Mesothelial cell of epicardium (in vitro differentiated cells): ENCODE data around the gene KCNJ5. TPM values are rescaled to one million over a fixed set of nuclear protein-coding genes. Genes with fewer than 3 reads are reported as not detected.
A peak's percentile ranks its signal among the peaks of the same experiment; 100 is the strongest.

Experiments used
- DNase-seq, 2 experiments: peaks; one replicate each; pipeline ENCODE4 v3.0.0; 2021; ENCODE audit warnings: low spot score in 2 of 2; ENCODE audit not compliant: unreplicated experiment in 2 of 2
- H3K27ac Mint-ChIP-seq: 2 replicates; pipeline ENCODE4 v1.8.0; 2021; ENCODE audit warnings: mixed read lengths
- H3K27me3 Mint-ChIP-seq: 2 replicates; pipeline ENCODE4 v1.8.0; 2021; ENCODE audit warnings: low read depth, mixed read lengths
- H3K36me3 Mint-ChIP-seq: 2 replicates; pipeline ENCODE4 v1.8.0; 2021; ENCODE audit warnings: mixed read lengths
- H3K4me1 Mint-ChIP-seq: 2 replicates; pipeline ENCODE4 v1.8.0; 2021; ENCODE audit warnings: mixed read lengths
- H3K4me3 Mint-ChIP-seq: 2 replicates; pipeline ENCODE4 v1.8.0; 2021; ENCODE audit warnings: mild to moderate bottlenecking, moderate library complexity, mixed read lengths
- H3K9me3 Mint-ChIP-seq: 2 replicates; pipeline ENCODE4 v1.8.0; 2021; ENCODE audit warnings: mixed read lengths
- total RNA-seq: library from RNA; stranded (reverse); gene quantifications from 3 replicates; pipeline ENCODE4 v1.2.1, GENCODE V29; 2021
- TF ChIP-seq, protein P1 (sequence below): fragments of 200-600 bp; sonication (generic); IDR thresholded peaks from one replicate; pipeline ENCODE4 v1.5.0; 2021; ENCODE audit warnings: antibody characterized with exemption; ENCODE audit not compliant: unreplicated experiment

KCNJ5 gene
- total RNA-seq, 1 donor from 2014 or later = 0.09 TPM

DNA sequence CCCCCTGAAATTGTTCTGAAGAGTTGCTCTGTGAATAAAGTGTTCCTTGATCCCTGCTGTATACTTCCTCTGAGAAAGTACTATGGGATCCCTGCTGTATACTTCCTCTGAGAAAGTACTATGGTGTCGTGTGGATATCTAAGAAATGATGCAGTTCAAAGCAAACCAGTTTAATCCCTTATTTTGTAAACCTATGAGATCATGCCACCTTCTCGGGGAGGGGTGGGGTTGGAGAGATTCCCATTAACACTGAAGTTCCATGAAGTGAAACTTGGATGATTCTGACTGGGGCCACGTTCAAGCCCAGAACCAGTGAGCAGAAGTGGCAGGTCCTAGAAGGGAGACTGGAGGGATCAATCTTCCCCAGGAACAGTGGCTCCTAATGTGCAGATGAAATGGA lies 64.5 kb downstream of the KCNJ5 start:
- TF ChIP-seq, protein P1, sequence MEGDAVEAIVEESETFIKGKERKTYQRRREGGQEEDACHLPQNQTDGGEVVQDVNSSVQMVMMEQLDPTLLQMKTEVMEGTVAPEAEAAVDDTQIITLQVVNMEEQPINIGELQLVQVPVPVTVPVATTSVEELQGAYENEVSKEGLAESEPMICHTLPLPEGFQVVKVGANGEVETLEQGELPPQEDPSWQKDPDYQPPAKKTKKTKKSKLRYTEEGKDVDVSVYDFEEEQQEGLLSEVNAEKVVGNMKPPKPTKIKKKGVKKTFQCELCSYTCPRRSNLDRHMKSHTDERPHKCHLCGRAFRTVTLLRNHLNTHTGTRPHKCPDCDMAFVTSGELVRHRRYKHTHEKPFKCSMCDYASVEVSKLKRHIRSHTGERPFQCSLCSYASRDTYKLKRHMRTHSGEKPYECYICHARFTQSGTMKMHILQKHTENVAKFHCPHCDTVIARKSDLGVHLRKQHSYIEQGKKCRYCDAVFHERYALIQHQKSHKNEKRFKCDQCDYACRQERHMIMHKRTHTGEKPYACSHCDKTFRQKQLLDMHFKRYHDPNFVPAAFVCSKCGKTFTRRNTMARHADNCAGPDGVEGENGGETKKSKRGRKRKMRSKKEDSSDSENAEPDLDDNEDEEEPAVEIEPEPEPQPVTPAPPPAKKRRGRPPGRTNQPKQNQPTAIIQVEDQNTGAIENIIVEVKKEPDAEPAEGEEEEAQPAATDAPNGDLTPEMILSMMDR = no peak
- Mint-ChIP-seq H3K27me3 (no peaks in the 10 kb centered on the region), H3K4me3 (no peak overlapping the region)

DNA sequence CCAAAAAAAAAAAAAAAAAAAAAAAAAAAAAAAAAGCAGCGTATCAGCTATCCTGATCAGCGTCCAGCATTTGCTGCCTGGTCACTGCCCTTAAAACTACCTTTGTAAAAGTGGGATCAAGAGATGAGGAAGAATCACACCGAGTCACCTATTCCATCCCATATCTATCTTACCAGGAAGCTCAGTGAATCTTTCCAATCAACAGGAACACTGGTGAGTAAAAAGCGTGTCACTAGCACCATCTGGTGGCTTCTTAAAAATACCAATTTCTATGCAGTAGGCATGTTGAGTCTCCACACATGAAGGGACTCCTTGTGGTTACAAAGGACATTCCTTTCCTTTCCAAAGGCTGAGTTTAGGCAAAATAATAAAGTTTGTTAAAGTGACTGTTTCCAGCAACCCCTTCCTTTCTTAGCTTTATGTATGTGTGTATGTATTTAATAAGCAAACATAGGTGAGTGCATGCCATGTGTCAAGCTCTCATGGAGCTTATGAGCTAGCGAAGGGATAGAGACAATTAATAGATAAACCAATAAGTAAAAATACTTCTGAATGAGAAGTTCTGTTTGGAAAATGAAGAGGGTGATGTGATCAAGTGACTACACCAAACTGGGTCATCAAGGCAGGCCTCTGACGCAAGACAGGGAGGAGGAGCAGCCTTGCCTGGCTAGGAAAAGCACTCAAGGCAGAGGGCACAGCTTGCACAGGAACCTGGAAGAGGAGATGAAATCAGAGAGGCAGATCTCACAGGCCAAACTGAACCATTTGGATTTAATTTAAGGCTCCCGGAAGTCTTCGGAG lies 65.4 kb downstream of the KCNJ5 start:
- Mint-ChIP-seq H3K27ac (no peak overlapping the region), H3K9me3 (no peaks in the 10 kb centered on the region), H3K4me3 (no peak overlapping the region), H3K36me3 (no peaks in the 10 kb centered on the region), H3K4me1 (peaks cover 1% of the 10 kb centered on the region), H3K27me3 (no peaks in the 10 kb centered on the region)
- TF ChIP-seq, protein P1 = peak; percentile 70
- no peak for DNase-seq

More for the DNA sequence above, 64.5 kb downstream of the KCNJ5 start:
- Mint-ChIP-seq H3K36me3 (no peaks in the 10 kb centered on the region), H3K27ac (no peak overlapping the region), H3K4me1 (peaks cover 1% of the 10 kb centered on the region), H3K9me3 (no peaks in the 10 kb centered on the region)
- no peak for DNase-seq

DNA sequence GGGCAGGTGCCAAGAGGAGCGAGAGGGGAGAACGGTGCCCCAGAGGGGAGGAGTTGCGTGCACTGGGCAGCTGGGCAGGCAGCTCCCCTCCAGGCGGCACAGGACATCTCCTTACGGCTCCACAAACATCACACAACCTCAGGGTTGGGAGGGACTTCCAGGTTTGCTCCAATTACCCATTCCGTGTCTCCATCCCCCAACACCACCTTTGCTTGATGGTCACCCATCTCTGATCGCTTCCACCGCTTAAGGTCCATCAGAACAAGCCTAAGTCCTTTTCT lies 66.0 kb downstream of the KCNJ5 start:
- no peaks in the 10 kb centered on the region for H3K27me3 Mint-ChIP-seq
- TF ChIP-seq, protein P1 = no peak
- H3K4me1 Mint-ChIP-seq = peaks cover 1% of the 10 kb centered on the region
- H3K36me3 Mint-ChIP-seq = no peaks in the 10 kb centered on the region
- H3K4me3 Mint-ChIP-seq = no peak overlapping the region
- H3K9me3 Mint-ChIP-seq = no peaks in the 10 kb centered on the region
- no peak for DNase-seq
- H3K27ac Mint-ChIP-seq = no peak overlapping the region

DNA sequence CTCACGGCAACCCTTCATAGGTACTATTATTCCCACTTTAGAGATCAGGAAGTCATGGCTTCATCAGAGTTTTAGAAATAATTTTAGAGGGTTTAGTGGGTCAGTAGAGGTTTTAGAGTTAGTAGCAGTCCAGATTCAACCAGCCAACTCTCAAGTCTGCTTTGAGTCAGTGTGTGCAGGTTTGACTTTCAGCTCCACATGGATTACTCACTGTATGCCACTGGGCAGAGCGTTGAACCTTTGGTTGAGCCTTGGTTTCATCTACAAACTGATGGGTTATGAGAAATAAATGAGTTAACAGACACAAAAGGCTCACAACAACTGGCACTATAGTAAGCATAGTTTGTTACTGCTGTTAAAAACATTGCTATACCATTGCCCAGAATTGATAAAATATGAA lies 70.5 kb downstream of the KCNJ5 start:
- Mint-ChIP-seq H3K27me3 (no peaks in the 10 kb centered on the region), H3K9me3 (no peaks in the 10 kb centered on the region), H3K4me3 (no peak overlapping the region), H3K4me1 (no peaks in the 10 kb centered on the region), H3K36me3 (peaks cover 2% of the 10 kb centered on the region), H3K27ac (no peak overlapping the region)
- TF ChIP-seq, protein P1 = no peak
- DNase-seq = no peak

DNA sequence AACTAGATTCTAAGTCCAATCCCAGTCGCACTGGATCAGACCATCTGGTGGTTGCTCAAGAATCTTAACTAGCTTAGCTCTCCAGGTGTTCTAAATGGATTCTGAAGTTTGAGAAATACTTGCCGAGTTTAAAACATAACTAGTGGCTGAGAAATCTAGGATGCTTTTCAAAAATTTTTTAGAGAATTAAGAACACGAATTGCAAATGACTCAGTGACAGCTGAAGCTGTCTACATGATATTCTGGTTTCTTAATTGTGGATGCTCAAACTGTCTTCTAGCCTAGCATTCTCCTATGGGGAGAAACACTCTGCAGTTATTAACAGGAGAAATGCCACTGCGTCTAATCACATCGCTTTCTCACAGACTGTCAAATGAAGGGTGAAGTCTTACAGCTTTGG lies 71.7 kb downstream of the KCNJ5 start:
- H3K27ac Mint-ChIP-seq = no peak overlapping the region
- no peaks in the 10 kb centered on the region for H3K9me3 Mint-ChIP-seq
- no peaks in the 10 kb centered on the region for H3K4me1 Mint-ChIP-seq
- TF ChIP-seq, protein P1 = no peak
- H3K36me3 Mint-ChIP-seq = peaks cover 3% of the 10 kb centered on the region
- DNase-seq = no peak
- H3K4me3 Mint-ChIP-seq = no peak overlapping the region
- H3K27me3 Mint-ChIP-seq = no peaks in the 10 kb centered on the region
